GM19455 (cell line): ENCODE results near the gene SYNE3.

Experiments used
- ATAC-seq: cut with Tn5 transposase; IDR thresholded peaks from one replicate; pipeline ENCODE4 v1.9.1; 2021; ENCODE audit not compliant: unreplicated experiment

SYNE3 gene

DNA sequence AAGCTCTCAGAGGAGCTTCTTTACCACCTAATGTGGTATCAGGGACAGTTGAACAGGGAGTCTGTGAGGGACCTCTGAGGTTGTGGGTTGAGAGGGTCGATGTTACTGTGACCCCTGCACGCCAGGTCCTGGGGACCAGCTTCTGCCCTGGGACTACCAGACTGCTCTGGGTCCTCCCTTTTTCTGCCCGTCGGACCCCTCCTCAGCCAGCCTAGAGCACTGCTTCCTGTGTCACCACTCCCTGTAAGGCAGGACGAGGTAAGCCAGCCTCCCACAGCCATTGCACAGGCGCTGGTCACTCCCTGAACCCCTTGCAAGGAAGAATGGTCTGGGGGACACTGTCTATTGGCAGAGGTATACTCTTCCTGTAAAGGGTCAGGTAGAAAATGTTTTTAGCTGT lies 38.1 kb downstream of the SYNE3 start:
- ATAC-seq: no peak

DNA sequence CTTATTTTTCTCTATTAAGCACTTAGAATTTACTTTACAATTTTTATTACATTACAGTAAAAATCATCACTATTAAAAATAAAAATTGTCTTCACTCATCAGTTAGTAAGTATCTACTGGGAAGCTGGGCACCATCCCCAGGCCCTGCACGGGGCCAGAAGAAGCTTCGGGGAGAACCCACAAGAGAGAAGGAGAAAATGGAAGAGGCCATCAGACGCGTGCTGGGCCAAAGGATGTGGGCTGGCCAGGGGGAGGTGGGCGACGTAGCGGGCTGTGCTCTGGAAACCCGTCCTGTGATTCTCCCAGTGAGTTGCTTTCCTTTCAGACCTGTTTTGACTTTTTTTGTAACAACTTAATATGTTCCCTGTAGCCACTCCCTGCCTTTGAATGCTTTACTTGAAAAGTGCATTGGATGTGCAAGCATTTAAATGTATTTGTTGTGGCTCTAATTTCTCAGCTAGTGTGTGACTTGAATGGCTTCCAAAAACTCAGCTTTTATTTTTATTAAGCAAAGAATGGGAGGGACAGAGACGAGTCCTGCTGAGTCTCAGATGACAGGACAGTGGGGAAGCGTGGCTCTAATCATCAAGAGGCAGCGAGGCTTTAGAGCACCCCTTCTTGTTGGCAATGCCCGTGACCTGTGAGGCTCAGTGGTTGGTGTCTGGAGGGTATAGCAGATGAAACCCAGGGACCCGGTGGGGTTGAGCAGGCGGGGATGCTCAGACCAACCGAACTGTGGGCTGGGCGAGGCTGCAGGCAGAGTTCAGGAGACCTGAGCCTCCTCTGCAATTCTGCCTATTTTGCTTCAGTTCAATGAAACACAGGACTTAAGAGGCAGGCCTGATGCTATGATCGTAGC lies 38.8 kb downstream of the SYNE3 start:
- ATAC-seq: no peak

DNA sequence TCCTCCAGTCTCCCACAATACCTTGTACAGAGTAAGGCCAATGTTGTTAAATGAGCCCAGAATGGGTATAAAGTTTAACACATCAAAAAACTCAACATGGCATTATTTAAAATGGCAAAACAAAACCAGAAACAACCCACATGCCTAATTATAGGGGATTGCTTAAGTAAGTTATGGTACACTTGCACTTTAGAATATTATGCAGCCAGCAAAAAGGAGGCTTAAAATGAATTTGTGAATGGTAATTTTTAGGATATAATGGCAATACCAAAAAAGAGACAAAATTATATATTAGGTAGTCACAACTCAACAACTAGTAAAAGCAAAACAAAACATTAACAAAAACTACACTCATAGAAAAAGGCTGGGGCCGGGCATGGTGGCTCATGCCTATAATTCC lies 39.7 kb downstream of the SYNE3 start:
- ATAC-seq: no peak

DNA sequence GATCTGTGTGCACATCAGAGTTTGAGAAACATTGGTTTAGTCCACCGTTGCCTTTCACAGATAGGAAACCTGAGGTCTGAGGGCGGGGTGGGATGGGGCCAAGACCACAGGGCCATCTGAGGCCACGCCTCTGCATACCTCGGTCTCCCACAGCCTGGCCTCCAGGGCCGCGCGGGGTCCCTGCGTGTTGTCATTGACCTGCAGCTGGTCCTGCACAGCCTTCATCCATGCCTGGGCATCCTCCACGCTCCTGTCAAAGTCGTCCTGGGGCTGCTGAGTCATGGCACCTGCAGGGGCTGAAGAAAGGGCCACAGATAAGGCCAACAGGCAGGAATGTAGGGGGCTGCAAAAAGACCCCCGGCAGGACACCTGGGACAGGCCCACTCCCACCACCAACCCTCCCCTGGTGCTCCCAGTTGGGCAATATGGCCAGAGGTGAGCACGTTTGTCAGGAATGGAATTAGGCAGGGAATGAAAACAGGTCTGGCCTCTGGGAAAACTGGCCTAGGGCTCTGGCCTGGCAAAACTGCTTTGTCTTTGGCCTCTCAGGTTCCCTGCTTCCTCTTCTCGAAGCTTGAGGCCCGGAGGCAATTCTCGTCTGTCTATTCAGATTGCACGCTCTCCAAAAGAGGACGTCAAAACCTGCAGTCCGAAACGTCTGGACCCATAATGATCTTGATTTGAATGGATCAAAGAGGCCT lies 40.8 kb downstream of the SYNE3 start:
- ATAC-seq: no peak

DNA sequence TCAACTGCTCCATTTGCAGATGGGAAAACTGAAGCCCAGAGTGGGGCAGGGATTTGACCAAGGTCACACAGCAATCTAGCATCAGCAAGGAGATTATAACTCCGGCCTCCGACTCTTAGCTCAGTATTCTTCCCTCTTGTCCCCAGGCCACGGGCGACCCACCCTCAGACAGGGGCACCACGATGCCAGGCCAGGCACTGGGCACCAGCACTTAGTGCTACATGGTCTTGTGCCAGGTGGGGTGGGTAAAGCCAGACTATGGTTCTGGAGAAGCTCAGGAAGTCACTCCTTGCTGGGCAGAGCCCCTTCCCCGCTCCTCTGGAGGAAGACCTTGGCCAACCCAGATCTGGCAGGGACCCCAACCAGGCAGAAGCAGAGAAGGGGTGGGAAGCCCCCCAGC lies 41.5 kb downstream of the SYNE3 start:
- no peak for ATAC-seq

DNA sequence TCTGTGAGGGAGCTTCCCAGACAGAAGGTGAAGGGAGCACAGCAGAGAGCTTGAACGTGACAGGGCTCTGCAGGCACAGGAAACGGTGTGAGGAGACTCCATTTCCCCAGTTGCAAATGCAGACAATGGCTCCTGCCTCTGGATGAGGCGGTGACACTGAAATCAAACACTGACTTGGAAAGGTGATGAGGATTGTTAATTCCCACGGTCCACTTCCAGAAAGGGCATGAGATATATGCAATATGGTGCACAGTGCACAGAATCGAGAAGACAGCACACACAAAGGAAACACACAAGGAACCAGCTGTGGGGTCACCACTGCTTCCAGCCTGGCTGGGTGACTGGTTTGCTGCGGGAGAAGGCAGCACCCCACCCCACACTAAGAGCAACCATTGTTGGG lies 42.0 kb downstream of the SYNE3 start:
- ATAC-seq: no peak

DNA sequence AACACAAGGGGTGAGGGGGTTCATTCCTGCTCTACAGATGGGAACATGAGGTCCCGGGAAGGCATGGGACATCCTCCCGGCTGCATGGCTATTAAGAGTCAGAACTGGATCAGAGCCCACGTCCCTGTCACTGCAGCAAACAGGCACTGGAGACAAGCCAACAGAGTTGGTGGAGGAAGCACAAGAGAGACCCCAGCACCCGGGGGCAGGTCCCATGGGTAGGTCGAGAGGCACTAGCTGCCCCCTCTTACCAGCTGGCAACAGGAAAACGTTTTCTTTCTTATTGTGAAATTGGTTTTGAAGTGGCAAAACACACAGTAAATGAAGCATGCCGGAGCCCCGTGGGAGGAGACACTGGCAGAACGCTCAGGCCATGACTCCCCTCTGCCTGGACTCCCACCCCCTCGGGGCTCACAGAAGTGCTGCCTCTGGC lies 43.6 kb downstream of the SYNE3 start:
- ATAC-seq: no peak

DNA sequence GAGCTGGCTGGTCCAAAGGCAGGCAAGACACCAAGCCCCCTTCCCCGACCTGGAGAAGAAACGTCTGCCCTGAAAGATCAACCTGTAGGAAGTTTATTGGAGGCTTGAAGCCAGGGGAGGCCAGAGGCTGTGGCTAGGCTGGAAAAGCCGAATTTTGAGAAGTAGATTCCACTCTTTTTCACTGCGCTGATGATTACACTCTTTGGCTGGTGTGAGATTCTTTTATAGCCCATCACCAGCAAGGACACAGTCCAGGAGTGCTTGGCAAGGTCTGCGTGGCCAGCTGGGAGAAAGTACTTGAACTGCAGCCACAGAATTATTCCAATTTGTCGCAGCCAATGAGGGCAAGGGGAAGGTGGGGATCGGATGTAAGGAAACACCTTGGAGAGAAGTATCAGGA lies 45.0 kb downstream of the SYNE3 start:
- ATAC-seq: no peak

DNA sequence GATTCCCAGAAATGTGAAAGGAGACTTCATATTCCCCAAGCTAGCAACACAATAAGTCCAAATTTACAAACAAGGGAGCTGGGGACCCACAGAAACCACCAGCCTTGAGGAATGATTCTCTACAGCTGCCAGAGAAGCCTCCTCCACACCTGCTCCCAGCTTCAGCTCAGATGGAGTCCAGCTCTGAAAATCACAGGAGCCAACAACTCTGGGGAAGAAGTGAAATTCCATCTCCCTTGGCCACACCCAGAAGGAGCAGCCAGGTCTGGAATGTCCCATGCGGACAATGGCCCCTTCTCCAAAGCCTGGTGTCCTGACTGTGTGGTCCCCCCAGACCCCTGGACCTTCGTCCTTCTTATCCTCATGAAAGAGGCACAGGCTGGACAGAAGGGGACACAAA lies 45.4 kb downstream of the SYNE3 start:
- ATAC-seq: no peak

DNA sequence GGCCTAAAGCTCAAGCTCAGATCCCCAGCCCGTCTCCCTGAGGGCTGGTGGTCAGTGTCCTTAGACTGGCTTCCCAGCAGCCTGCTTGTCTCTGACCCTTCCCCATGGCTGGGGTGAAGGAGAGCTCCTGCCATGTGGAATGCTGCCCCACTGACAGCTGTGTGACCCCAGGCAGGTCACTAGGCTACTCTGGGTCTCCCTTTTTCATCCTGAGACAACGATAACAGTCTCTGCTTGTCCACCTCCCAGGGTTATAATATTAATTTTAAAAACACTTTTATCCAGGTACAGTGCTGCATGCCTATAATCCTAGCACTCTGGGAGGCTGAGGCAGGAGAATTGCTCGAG lies 47.3 kb downstream of the SYNE3 start:
- no peak for ATAC-seq

DNA sequence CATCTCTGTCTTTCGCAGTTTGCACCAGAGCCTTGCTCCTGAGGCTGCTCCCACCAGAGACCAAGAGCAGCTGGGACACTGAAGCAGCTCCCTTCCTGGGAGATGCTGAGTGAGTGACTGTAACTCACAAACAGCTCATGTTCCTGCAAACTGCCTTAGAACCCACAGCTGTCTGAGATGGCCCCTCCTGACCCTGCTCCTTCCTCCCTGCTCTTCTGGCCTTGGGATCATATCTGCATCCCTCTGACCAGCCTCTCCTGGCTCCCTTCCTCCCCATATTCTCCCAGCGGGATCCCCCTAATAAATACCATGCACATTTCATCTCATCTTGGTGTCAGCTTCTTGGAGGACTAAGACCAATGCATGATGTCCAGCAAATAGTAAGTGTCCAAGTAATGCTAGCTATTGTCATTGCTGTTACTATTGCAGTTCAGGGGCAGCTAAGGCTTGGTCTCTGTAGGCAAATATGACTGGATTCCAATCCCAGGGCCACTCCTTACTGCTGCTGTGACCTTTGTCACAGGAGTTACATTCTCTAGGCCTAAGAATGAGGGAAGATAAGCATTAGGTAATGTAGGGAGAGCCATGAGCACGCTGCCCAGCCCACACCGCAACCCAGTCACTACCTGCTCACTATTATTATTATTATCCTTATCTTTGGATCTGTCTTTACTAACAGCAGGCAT lies 47.9 kb downstream of the SYNE3 start:
- ATAC-seq: no peak

DNA sequence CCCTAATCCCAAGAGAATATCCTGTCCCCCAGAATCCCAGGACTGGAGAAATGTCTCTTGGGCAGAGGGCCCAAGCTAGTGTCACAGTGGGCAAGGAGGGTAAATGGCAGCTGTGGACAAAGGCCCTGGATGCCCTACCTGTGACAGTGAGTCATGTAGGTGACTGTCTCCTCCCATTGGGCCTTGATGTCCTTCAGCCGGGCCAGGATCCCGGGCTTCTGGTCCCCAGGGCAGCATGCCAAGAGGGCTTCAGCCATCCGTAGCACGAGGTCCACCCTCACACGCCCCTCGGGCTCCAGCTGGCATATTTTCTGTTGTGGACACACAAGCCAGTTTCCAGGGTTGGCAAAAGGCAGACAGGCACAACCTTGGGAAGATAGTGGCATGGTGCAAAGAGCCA lies 48.8 kb downstream of the SYNE3 start:
- ATAC-seq: no peak

DNA sequence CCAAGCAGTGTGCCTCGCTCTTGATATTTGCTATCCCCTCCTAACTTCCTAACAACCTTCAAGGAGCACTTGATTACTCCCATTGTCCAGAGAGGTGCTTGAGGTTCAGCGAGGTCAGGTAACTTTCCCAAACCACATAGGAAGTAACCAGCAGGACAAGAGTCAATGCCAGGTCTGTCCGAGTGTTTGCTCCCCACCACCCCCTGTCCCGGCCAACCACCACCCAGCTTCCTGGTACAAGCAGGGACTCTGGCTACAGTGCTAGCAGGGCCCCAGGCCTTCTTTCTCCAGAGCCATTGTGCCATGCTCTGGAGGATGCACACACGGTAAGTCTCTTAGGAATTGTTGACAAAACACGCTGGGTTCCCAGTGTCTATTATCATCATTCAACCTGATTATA lies 49.2 kb downstream of the SYNE3 start:
- ATAC-seq: no peak
